ENCODE data around the gene CCDC92.

- TF ChIP-seq CTCF (IDR thresholded peaks at IDR 0.05; ENCODE audit: insufficient read depth, low read depth, low read length) (no peak), EZH2 (IDR thresholded peaks at IDR 0.05; ENCODE audit: insufficient read depth, low read length) (no peak)
These were observed 35.5 kb downstream of the CCDC92 start for GRCh38 chr12:123936956-123937706.

Data from astrocyte (in vitro differentiated cells and primary cell).